ENCODE measurements around the gene PRG3. TPM values are rescaled to one million over a fixed set of nuclear protein-coding genes. Genes with fewer than 3 reads are reported as not detected.

PRG3 gene
- total and polyA plus RNA-seq, 2 of the 13 experiments (the other 11 are each of a cell fraction or from before 2014, with no cell fraction given): not detected

DNA sequence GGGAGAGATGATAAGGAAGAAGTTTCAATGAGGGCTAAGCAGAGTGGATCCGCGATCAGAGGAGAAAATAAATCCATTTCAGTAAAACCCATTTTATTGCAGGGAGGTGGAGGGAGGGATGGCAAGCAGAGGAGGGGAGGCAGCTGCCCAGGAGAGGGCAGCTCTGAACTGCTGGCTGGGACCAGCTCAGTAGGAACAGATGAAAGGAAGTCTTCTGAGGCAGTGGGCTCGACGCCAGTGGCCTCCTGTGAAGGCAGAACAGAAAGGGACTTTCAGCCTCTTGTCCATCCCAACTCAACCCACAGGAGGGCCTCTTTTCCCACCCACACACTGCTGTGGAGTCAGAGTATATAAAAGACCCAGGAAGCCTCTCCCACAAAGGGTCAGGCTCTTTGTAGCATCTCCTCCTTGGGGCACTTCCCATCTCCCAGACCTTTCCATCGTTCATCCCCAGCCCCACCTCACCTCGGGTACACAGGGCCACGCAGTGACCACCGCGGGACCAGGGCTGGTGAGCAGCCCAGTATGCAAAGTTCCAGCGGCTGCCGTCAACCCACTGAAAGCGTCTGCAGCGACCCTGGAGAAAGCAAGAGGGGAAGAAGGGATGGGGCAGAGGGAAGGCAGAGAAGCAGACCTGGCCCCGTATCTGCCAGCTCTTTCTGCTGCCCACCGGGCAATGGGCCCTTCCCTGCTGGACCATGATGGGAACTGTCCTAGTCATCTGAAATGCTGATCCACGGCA lies 6.5 kb upstream of the PRG3 start:
- 42% methylated on average over 14 of the region's 16 CpGs for WGBS (ENCODE audit: low lambda C conversion rate)
- Histone ChIP-seq H3K4me1 (ENCODE audit: insufficient read depth, low read length) (no peaks in the 10 kb centered on the region), H3K4me2 (ENCODE audit: low read depth, low read length) (no peak overlapping the region), H3K4me3 (replicated peaks in 1 of 3; ENCODE audit: insufficient read depth in 1 of 3, low read depth in 2 of 3, low read length in 3 of 3) (no peak overlapping the region), H3K27me3 (ENCODE audit: control insufficient read depth in 1 of 2, insufficient read depth in 2 of 2, low read length in 2 of 2) (no peaks in the 10 kb centered on the region; a peak in 2 of 5 replicates), H3K9ac (ENCODE audit: insufficient read depth, low read depth, low read length) (no peak overlapping the region), H3K36me3 (replicated peaks in 1 of 2; ENCODE audit: control insufficient read depth in 1 of 2, insufficient read depth in 2 of 2, low read length in 2 of 2) (no peaks in the 10 kb centered on the region), H3K9me3 (ENCODE audit: low read length) (no peaks in the 10 kb centered on the region), H4K20me1 (ENCODE audit: insufficient read depth, low read length) (no peaks in the 10 kb centered on the region), H3K27ac (ENCODE audit: extremely low read length, insufficient read depth, low read length) (no peak overlapping the region), H2AFZ (ENCODE audit: low read length) (no peak overlapping the region), H3K79me2 (ENCODE audit: insufficient read depth, low read length) (no peaks in the 10 kb centered on the region)
- BruUV-seq (replicated peaks): no TSS peak
- peak; percentile 87 for TF ChIP-seq ZSCAN25 (CRISPR knock-in tag; IDR thresholded peaks at IDR 0.05)
- no peak for TF ChIP-seq NFIB (CRISPR knock-in tag; IDR thresholded peaks at IDR 0.05; ENCODE audit: borderline replicate concordance)
- TF ChIP-seq STAG1 (CRISPR knock-in tag; IDR thresholded peaks at IDR 0.05): peak; percentile 63
- TF ChIP-seq, protein P1, sequence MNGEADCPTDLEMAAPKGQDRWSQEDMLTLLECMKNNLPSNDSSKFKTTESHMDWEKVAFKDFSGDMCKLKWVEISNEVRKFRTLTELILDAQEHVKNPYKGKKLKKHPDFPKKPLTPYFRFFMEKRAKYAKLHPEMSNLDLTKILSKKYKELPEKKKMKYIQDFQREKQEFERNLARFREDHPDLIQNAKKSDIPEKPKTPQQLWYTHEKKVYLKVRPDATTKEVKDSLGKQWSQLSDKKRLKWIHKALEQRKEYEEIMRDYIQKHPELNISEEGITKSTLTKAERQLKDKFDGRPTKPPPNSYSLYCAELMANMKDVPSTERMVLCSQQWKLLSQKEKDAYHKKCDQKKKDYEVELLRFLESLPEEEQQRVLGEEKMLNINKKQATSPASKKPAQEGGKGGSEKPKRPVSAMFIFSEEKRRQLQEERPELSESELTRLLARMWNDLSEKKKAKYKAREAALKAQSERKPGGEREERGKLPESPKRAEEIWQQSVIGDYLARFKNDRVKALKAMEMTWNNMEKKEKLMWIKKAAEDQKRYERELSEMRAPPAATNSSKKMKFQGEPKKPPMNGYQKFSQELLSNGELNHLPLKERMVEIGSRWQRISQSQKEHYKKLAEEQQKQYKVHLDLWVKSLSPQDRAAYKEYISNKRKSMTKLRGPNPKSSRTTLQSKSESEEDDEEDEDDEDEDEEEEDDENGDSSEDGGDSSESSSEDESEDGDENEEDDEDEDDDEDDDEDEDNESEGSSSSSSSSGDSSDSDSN (CRISPR knock-in tag; IDR thresholded peaks at IDR 0.05): no peak
- TF ChIP-seq, protein P2, sequence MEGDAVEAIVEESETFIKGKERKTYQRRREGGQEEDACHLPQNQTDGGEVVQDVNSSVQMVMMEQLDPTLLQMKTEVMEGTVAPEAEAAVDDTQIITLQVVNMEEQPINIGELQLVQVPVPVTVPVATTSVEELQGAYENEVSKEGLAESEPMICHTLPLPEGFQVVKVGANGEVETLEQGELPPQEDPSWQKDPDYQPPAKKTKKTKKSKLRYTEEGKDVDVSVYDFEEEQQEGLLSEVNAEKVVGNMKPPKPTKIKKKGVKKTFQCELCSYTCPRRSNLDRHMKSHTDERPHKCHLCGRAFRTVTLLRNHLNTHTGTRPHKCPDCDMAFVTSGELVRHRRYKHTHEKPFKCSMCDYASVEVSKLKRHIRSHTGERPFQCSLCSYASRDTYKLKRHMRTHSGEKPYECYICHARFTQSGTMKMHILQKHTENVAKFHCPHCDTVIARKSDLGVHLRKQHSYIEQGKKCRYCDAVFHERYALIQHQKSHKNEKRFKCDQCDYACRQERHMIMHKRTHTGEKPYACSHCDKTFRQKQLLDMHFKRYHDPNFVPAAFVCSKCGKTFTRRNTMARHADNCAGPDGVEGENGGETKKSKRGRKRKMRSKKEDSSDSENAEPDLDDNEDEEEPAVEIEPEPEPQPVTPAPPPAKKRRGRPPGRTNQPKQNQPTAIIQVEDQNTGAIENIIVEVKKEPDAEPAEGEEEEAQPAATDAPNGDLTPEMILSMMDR (CRISPR knock-in tag; IDR thresholded peaks at IDR 0.05): peak; percentile 61
- no peak for TF ChIP-seq TRIM24 (CRISPR knock-in tag; IDR thresholded peaks at IDR 0.05)
- TF ChIP-seq SMC3 (IDR thresholded peaks at IDR 0.05; ENCODE audit: low read length): peak; percentile 47; the same call in 1 of the 2 replicates
- no peak for TF ChIP-seq PPARG (CRISPR knock-in tag; conservative IDR thresholded peaks at IDR 0.05)
- in situ Hi-C loops (cut with HindIII; ENCODE audit: extremely low pct_ligation_motif_present, low pct_unique_long_range_greater_than_20kb) (loop anchor here (10.0 kb wide), 1 partner anchor 57 kb away; no protein-coding TSS in a partner anchor), intact Hi-C loops (cut with micrococcal nuclease; ENCODE audit: unreplicated experiment) (no loop called here)
- ChIA-PET POLR2A (no interaction called here), CTCF (ENCODE audit: low intra/inter-chr PET ratio, low total read pairs) (no interaction called here)
- ATAC-seq: peak; percentile 82
- FAIRE-seq: no peak
- no peak for DNase-seq (ENCODE audit: low spot score)

Measured in HepG2 (cell line).